HUDEP-2 (cell line): ENCODE measurements around the gene TRIM3.
A peak's percentile ranks its signal among the peaks of the same experiment; 100 is the strongest.

Experiments used
- DNase-seq, 76 experiments: peaks; one replicate each; lab custom pipeline; 2025; ENCODE audit not compliant: unreplicated experiment in 76 of 76; lab: John Stamatoyannopoulos, UW

The TRIM3 gene

DNA sequence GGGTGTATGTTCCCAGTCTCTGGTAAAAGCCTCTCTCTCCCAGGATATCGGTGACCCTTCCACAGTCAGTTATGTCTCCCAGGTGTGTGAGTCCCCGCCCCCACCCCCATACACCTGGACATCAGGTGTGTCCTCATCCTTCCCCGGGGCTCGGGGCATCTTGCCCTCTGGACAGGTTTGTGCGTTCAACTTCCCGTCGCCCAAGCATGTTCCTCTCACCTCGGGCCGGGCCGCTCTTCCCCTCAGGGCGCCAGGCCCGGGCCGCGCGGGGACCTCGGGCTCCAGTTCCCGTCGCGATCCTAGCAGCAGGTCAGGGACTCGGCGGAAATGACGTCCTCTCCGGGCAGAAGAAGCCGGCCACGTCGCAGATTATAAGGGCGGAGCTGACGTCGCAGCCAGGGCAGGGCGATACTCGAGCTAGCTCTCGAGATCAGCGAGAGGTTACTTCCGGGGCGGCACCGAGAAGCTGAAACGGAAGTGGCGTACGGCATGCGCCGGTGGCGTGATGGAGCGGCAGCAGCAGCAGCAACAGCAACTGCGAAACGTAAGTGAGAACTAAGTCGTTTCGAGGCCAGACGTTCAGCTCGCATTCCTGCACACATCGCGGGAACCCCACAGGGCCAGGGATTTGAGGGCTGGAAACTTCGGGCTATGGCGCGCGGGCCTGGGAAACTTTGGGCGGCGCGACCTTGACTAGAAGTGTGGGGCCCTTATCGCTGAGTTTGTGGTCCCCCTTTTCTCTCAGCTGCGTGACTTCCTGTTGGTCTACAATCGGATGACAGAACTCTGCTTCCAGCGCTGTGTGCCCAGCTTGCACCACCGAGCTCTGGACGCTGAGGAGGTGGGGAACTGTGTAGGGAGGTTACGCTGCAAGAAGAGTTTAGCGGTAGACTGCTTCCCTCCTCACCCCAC lies 7.5 kb upstream of the TRIM3 start, which contains the start of the genes ARFIP2 and TIMM10B:
TSS of gene ARFIP2 (minus strand) at position 320 of the 912 bp plus-strand sequence. CDS start 910 bp downstream, outside the sequence.
TSS of gene TIMM10B (plus strand) at position 490 of the 912 bp plus-strand sequence. CDS start at position 506, 16 bp downstream.
- DNase-seq, result peak; percentile 6 to 98 (median 94)

DNA sequence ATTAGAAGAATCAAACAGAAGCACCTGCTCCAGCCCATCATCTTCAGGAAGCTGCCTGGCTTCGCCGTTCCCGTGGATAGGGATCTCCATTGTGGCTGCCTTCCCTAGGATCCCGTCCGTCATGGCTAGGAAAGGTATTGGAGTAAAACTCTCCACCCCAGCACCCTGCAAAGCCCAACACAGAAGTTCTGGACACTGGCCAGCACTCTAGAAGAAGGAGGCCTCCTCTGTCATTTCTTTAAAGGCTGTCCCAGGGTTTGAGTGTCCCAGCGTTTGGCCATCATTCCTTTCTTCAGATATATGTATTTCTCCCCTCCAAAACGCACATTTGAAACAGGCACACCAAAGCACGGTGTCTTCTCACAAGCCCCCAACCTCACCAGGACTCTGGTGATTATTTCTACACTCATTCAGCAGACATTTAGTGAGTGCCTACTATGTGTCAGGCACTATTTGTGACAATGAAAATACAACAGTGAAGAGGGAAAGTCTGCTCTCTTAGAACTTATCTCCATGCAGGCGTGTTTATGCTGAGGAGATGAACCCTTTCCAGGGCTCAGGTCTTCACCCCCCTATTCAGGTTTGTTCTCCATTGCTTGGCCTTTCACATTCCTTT lies 6.7 kb upstream of the TRIM3 start:
- peak in 1 of 76 experiments; percentile 4 for DNase-seq

DNA sequence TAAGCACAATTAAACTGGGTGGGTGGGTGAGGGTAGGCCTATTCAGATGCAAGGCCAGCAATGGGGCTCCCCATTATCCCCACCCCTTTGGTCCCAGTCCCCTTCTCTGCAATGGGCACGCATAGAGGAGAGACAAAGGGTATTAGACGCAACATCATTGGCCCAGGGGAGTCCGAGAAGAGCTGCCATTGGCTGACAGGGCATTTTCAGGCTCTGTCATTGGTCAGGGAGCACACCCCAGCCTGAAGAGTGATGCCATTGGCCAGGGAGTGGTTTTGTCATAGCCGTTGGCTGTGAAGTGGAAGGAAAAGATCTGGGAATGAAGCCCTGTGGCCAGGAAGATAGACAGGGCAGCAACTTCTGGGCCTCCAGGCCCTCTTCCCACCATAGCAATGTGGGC lies 2.8 kb upstream of the TRIM3 start:
- DNase-seq, result no peak

GRCh38 chr11:6475936-6476335 lies 2.2 kb upstream of the TRIM3 start:
- DNase-seq, result no peak

DNA sequence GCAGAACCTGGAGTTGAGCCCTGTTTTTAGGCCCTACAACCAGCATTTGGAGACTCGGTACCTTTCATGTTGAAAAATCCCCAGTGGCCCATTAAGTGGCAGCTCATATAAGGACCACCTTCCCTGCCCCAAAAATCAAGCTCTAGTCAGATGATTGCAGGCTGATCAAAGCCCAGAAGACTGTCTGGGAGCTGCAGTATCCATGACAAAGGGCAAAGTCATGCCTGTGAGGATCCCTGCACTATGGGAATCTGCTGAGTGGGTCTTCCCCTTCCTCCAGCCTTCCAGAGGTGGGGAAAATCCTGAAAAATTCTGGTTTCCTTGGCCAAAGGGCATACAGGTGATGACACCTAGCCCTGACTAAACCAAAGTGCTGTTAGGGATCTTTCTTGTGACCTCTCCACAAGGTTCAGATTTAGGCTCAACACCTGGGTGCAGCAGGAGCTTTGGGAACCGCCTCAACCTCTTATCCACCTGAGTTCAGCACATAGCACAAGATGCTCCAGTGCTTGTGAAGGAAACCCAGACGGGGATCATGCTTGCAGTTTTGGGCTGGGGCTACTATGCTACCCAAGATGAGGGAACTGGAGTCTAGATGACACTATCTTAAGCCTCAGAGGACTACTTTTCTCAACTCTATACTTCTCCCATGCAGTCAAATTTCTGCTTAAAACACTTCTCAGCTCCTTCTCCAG lies 1.2 kb upstream of the TRIM3 start:
- no peak for DNase-seq

DNA sequence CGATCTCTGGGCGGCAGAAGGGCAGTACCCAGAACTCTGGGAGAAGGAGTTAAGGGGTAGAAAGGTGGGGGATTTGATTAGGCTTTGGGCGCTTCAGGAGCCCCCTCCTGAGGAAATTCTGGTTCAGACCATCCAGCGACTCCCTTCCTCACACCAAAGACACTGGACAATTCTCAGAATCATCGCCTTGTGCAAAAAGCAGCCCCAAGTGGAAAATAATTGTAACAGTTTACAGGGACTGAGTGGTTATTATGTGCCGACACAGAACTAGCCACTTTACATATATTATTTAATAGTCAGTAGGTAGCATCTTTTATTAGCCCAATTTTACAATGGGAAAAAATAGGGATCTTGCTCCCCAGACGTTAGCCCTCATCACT lies 662 bp upstream of the TRIM3 start:
- no peak for DNase-seq

DNA sequence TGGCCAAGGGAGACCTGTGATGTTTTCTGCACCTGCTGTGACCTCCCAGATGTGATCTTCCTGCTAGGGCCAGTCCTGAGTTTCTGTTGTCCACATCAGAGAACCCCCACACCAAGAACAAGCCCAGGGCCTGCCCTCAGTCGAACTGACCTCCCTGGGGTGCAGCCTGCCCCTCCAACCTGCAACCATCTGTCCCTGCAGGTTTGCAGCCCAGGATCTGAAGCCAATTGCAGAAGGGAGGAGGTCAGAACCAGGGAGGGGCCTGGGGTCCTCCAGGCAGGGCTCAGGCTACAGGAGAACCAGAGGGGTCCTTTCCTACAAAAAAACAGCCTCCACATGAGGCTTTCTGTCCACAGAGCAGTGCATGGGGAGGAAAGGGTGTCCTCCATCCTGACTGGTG lies 807 bp downstream of the TRIM3 start:
- DNase-seq, result no peak

DNA sequence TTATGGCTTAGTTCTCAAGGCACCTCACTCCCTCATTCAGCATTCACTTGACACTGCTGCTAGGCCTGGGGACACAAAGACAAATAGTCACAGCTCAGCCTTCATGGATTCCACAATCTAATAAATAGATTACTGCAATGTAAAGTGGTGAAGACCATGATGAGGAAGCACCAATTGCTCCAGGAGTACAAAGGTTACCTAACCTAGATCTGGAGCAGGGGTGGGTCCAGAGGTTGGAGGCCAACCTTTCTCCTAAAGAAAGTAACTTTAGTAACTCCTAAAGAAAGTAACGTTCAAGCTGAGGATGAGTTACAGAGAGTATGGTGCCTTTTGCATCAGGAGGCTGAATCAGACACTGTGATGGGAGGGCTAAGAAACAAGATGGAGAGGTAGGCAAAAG lies 4.1 kb downstream of the TRIM3 start:
- DNase-seq, result no peak

DNA sequence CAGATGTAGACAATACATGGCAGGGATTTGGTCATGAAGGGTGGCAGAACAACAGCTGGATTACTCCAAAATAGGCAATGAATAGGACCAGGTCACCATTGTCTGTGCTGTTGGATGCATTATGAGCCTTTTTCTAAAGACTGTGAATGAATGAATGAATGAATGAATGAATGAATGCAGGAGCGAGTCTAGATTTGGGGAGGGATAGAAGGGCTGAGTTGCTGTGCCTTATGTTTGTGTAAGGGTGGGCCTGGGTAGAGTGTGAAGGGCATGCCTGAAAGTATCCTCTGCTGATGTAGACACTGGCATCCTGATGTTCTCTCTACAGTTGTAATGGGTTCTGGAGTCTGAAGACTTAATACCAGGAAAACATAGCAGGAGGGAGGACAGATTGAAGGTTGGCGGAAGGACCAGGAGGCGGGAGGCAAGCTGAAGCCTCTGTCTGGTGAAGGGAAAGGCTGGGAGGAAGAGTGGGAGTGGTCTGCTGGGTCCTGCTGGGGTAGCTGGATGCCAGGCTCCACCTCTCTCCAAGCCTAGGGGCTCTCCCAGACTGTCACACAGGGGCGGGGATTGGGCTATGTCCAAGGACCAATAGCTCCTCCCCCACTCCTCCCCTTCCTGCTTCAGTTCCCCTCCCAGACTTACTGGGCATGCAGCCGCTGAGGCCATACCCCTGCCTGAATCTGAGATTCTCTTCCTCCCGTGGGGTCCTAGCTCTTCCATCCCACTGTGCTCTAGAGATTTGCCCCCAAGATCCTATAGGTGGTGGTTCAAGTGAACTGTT lies 4.8 kb downstream of the TRIM3 start:
- peak in 56 of 76 experiments; percentile 2 to 63 (median 31) for DNase-seq

GRCh38 chr11:6459099-6459450 lies 14.7 kb downstream of the TRIM3 start:
- no peak for DNase-seq

DNA sequence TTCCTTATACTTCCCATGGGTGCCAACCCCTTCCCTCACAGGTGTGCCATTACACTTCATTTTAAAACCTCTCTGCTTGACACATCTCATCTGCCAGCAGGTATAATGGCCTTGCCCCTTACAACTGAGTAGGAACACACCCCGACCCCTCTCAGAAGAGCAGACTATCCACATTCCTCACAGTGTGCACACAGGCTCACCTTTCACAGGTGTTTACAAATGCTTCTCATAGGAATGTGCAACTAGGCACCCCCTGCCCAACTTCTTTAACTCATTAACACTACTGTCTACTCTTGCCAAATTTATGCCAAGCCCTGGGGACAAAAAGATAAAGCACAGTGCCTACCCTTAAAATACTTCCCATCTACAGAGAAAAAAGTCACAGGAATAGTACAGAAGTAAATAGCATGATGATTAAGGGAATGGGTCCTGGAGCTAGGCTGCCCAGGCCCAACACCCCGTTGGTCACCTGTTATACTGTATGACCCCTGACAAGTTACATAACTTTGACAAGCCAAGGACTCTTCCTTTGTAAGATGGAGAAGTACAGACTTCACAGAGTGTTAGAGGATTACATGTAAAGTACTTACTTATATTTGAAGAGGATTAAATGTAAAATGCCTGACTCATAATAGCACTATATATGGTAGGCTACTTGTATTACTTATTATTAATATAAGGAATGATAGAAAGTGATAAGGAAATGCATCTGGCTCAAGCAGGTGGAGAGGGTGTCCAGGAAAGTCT lies 15.2 kb downstream of the TRIM3 start:
- DNase-seq, result no peak

- DNase-seq, result no peak
Measured at GRCh38 chr11:6457581-6458320, 16.0 kb downstream of the TRIM3 start.

DNA sequence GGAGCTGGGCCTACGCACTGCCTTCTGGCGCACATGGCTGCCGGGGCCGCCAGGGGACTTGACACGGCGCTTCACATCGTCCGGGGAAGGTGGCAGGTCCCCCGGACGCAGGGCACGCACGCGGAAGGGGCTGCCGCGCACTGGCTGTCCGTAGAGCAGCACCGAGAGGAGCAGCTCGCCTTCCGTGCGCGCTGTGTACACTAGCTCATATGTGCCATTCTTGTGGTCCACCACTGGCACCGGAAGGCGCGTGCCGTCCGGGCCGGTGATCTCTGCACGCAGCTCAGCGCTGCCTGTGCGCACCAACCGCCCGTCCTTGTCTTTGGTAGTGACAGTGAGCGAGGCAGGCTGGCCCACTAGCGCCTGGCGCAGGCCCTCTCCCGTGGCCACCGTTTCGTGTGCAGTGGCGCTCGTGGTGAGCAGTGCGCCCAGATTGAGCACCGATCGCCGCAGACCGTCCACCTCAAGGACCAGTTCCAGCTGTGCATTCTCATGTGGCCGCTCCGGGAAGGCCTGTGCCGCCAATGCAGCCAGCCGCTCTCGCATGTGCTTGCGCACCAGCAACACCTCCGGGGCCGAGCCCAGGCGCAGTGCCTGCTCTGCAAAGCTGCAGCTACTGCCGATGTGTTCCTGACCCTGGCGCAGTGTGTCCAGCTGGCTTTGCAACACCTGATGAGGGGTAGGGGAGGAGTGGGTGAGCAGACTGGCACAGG lies 17.2 kb downstream of the TRIM3 start:
- no peak for DNase-seq

DNA sequence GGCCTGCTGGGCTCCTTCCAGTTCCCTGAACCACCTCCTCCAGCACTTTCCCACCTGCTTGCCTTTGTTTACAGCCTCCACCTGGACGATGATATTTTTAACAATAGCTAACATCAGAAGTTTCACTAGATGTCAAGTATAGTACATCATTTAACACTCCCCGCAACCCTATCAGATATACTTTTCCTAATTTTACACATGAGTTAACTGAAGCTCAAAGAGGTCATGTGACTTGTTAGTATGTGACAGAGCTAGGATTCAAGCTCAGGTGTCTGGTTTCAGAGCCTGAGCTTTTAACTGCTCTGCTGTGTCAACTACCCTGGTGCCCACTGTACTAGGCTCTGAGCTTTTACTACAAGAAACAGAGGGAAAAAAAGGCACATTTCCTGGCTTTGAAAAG lies 18.7 kb downstream of the TRIM3 start:
- no peak for DNase-seq

- no peak for DNase-seq
Measured at GRCh38 chr11:6453152-6453551, 20.6 kb downstream of the TRIM3 start.

GRCh38 chr11:6452219-6452618 lies 21.5 kb downstream of the TRIM3 start:
- DNase-seq, result no peak

DNA sequence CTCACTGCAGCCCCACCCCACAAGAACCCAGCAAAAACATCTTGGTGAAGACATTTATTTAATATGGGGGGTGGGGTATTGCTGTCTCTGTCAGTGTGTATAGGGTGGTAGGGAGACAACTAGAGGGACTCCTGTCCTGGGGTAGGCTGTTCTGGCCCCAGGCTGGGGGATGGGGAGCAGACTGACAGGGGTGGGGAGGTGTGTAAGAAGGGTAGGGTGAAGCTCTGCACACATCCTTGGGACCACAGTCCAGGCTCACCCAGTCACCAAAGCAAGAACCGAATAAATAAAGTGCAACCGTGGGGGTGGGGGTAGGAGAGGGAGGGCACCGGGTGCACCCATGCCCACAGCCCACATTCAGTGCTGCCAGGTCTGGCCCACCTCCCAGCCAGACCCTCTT lies 25.2 kb downstream of the TRIM3 start:
- DNase-seq, result no peak

DNA sequence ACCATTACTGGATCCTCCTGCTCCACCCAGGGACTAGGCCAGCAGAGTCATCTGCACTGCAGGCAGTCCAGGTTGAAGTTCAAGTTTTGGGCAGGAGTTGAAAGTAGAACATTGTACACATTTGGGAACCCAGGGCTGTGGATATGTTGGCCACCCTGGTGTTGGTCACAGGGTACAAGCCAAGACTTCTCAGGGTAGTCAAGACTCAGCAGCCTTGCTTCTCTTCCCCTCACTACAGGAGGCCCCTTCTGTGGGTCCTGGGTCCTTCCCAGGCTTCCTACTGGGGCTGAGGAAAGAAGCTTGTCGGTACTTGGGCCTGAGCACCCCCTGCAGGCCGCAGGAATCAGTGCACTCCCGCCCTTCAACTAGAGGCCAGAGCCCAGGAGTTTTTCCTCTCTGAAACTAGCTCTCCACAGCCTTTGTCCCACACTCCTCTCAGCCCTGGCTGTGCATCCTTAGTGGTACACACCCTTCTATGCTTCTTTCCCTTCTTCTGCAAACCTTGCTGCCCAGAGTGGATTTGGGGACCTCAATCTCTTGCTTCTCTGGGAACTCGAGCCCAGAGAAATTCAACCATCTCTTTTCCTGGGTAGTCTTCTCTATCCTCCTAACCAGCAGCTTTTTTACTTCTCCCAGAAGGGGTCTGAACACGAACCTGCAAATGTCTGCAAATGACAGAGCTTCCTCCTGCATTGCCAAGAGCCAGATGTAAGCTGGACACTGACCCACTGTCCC lies 30.3 kb downstream of the TRIM3 start:
- DNase-seq, result peak in 19 of 76 experiments; percentile 1 to 39 (median 19)
